ENCODE results near the gene FANCM.
"Not testable (repeated sequence)": the region's sequence is repeated elsewhere in the genome, so short reads cannot be mapped to it uniquely, and the experiment has no call there.

Gene FANCM

GRCh38 chr14:45140661-45141187 lies 5.0 kb downstream of the FANCM start:
- DNase-seq (ENCODE audit: extremely low spot score) = no peak
- TF ChIP-seq FOXM1 (IDR thresholded peaks at IDR 0.05; ENCODE audit: borderline replicate concordance) = no peak
- TF ChIP-seq CTBP1 (IDR thresholded peaks at IDR 0.05; ENCODE audit: borderline replicate concordance) = no peak
- TF ChIP-seq HDGF (IDR thresholded peaks at IDR 0.05; ENCODE audit: borderline replicate concordance) = no peak
- TF ChIP-seq L3MBTL2 (conservative IDR thresholded peaks at IDR 0.05) = no peak
- no peak for TF ChIP-seq ELF4 (IDR thresholded peaks at IDR 0.05)
- no peak for TF ChIP-seq SUZ12 (IDR thresholded peaks at IDR 0.05)
- TF ChIP-seq FOXA1 (IDR thresholded peaks at IDR 0.05) = no peak
- TF ChIP-seq LEF1 (IDR thresholded peaks at IDR 0.05; ENCODE audit: borderline replicate concordance) = no peak
- TF ChIP-seq NFRKB (IDR thresholded peaks at IDR 0.05) = no peak
- no peak for TF ChIP-seq ZNF384 (IDR thresholded peaks at IDR 0.05)
- TF ChIP-seq SP1 (IDR thresholded peaks at IDR 0.05) = no peak
- TF ChIP-seq PKNOX1 (IDR thresholded peaks at IDR 0.05) = no peak
- TF ChIP-seq FOXK2 (IDR thresholded peaks at IDR 0.05) = no peak
- TF ChIP-seq BHLHE40 (IDR thresholded peaks at IDR 0.05; ENCODE audit: borderline replicate concordance) = no peak
- no peak for TF ChIP-seq ARNT (IDR thresholded peaks at IDR 0.05)
- no peak for TF ChIP-seq TARDBP (IDR thresholded peaks at IDR 0.05)
- CTCF ChIA-PET = no interaction called here
- POLR2A ChIA-PET = interaction anchor here (1.9 kb wide), 1 partner anchor 111 kb away, joined by 4 read pairs; no protein-coding TSS in a partner anchor

- DNase-seq (ENCODE audit: extremely low spot score); POLR2A ChIA-PET; CTCF ChIA-PET: not testable (repeated sequence)
These were observed 6.4 kb downstream of the FANCM start for GRCh38 chr14:45142083-45142482.

GRCh38 chr14:45144658-45145057 lies 8.9 kb downstream of the FANCM start:
- CTCF ChIA-PET = no interaction called here
- DNase-seq (ENCODE audit: extremely low spot score) = no peak
- TF ChIP-seq ELF4 (IDR thresholded peaks at IDR 0.05) = no peak
- TF ChIP-seq PKNOX1 (IDR thresholded peaks at IDR 0.05) = no peak
- TF ChIP-seq FOXA1 (IDR thresholded peaks at IDR 0.05) = no peak
- no peak for TF ChIP-seq ARNT (IDR thresholded peaks at IDR 0.05)
- TF ChIP-seq NFRKB (IDR thresholded peaks at IDR 0.05) = no peak
- TF ChIP-seq TARDBP (IDR thresholded peaks at IDR 0.05) = no peak
- no peak for TF ChIP-seq FOXK2 (IDR thresholded peaks at IDR 0.05)
- no peak for TF ChIP-seq L3MBTL2 (conservative IDR thresholded peaks at IDR 0.05)
- no peak for TF ChIP-seq FOXM1 (IDR thresholded peaks at IDR 0.05; ENCODE audit: borderline replicate concordance)
- TF ChIP-seq SP1 (IDR thresholded peaks at IDR 0.05) = no peak
- POLR2A ChIA-PET = interaction anchor here (0.9 kb wide), 1 partner anchor 10 kb away, joined by 3 read pairs; the partner anchor contains the start of gene FKBP3

GRCh38 chr14:45145214-45145613 lies 9.5 kb downstream of the FANCM start:
- POLR2A ChIA-PET = interaction anchor here (0.9 kb wide), 1 partner anchor 11 kb away, joined by 3 read pairs; the partner anchor contains the start of gene FKBP3
- TF ChIP-seq FOXK2 (IDR thresholded peaks at IDR 0.05) = no peak
- TF ChIP-seq SP1 (IDR thresholded peaks at IDR 0.05) = no peak
- TF ChIP-seq SUZ12 (IDR thresholded peaks at IDR 0.05) = no peak
- TF ChIP-seq L3MBTL2 (conservative IDR thresholded peaks at IDR 0.05) = no peak
- CTCF ChIA-PET = no interaction called here
- DNase-seq (ENCODE audit: extremely low spot score) = no peak

- DNase-seq (ENCODE audit: extremely low spot score) = no peak
- TF ChIP-seq L3MBTL2 (conservative IDR thresholded peaks at IDR 0.05) (no peak), ELF4 (IDR thresholded peaks at IDR 0.05) (no peak), ARNT (IDR thresholded peaks at IDR 0.05) (no peak), BHLHE40 (IDR thresholded peaks at IDR 0.05; ENCODE audit: borderline replicate concordance) (no peak), LEF1 (IDR thresholded peaks at IDR 0.05; ENCODE audit: borderline replicate concordance) (no peak), ZNF384 (IDR thresholded peaks at IDR 0.05) (no peak), SUZ12 (IDR thresholded peaks at IDR 0.05) (no peak), TARDBP (IDR thresholded peaks at IDR 0.05) (no peak), PKNOX1 (IDR thresholded peaks at IDR 0.05) (no peak), SP1 (IDR thresholded peaks at IDR 0.05) (no peak)
- ChIA-PET CTCF (interaction anchor here (0.7 kb wide), 1 partner anchor 15 kb away, joined by 3 read pairs; no protein-coding TSS in a partner anchor), POLR2A (no interaction called here)
These were observed 13.9 kb downstream of the FANCM start for GRCh38 chr14:45149602-45150001.

DNA sequence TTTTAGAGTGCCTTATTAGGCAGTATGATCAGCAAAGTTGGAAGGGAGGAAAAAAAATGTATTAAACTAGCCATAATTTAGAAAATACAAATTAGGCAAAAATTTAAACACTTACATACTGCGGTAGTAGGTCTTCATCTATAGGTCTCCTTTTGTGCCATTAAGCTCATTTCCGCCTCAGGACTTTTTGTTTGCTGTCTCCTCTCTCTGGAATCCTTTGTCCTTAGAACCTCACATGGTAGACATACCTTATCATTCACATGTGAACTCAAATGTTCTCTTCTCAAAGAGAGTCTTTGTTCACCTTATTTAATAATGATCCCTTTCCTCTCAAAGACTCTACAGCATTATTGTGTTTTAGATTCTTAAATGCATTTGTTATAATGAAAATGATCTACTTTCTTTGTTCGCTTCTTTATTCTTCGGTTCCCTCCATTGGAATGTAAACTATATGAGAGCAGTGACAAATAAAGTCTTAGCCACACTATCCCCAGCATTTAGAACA lies 14.7 kb downstream of the FANCM start:
- no peak for DNase-seq (ENCODE audit: extremely low spot score)
- TF ChIP-seq TARDBP (IDR thresholded peaks at IDR 0.05) (no peak), ARNT (IDR thresholded peaks at IDR 0.05) (no peak), SP1 (IDR thresholded peaks at IDR 0.05) (no peak), LEF1 (IDR thresholded peaks at IDR 0.05; ENCODE audit: borderline replicate concordance) (no peak), L3MBTL2 (conservative IDR thresholded peaks at IDR 0.05) (no peak), FOXA1 (IDR thresholded peaks at IDR 0.05) (no peak), NFRKB (IDR thresholded peaks at IDR 0.05) (no peak)
- CTCF ChIA-PET = interaction anchor here (0.7 kb wide), 1 partner anchor 14 kb away, joined by 3 read pairs; no protein-coding TSS in a partner anchor
- POLR2A ChIA-PET = no interaction called here

- DNase-seq (ENCODE audit: extremely low spot score) = no peak
- ChIA-PET POLR2A (no interaction called here), CTCF (no interaction called here)
- TF ChIP-seq SP1 (IDR thresholded peaks at IDR 0.05) (no peak), HDGF (IDR thresholded peaks at IDR 0.05; ENCODE audit: borderline replicate concordance) (no peak), FOXM1 (IDR thresholded peaks at IDR 0.05; ENCODE audit: borderline replicate concordance) (no peak), PKNOX1 (IDR thresholded peaks at IDR 0.05) (no peak), ZNF384 (IDR thresholded peaks at IDR 0.05) (no peak)
These were observed 20.3 kb downstream of the FANCM start for GRCh38 chr14:45156067-45156466.
